ENCODE measurements around the gene ZDHHC14.

Gene ZDHHC14

GRCh38 chr6:157653521-157653920 lies 272.5 kb downstream of the ZDHHC14 start:
- Histone ChIP-seq H3K9ac (ENCODE audit: low read length) (no peak overlapping the region), H3K79me2 (ENCODE audit: insufficient read depth, low read length) (no peaks in the 10 kb centered on the region), H4K20me1 (ENCODE audit: low read depth, low read length) (no peaks in the 10 kb centered on the region), H3K27me3 (ENCODE audit: low read length) (no peaks in the 10 kb centered on the region), H3K9me2 (replicated peaks; ENCODE audit: insufficient read depth, low read length) (no peaks in the 10 kb centered on the region), H3K4me2 (ENCODE audit: low read depth, low read length, poor library complexity, severe bottlenecking) (no peak overlapping the region), H3K4me3 (ENCODE audit: insufficient read depth, low read length, poor library complexity, severe bottlenecking) (no peak overlapping the region), H3K9me3 (ENCODE audit: insufficient read depth, low read length) (no peaks in the 10 kb centered on the region), H3F3A (ENCODE audit: insufficient read depth) (no peaks in the 10 kb centered on the region), H3K36me3 (ENCODE audit: low read length) (no peaks in the 10 kb centered on the region), H2AFZ (ENCODE audit: low read depth, low read length, severe bottlenecking) (no peak overlapping the region), H3K27ac (ENCODE audit: low read depth, low read length) (no peak overlapping the region)
- no peak for TF ChIP-seq CTCF (IDR thresholded peaks at IDR 0.05; ENCODE audit: insufficient read depth, low read length, poor library complexity, severe bottlenecking)
- no peak for TF ChIP-seq EZH2phosphoT487 (conservative IDR thresholded peaks at IDR 0.05; ENCODE audit: low read length)

GRCh38 chr6:157655139-157655538 lies 274.1 kb downstream of the ZDHHC14 start:
- H3K4me2 ChIP-seq (ENCODE audit: low read depth, low read length, poor library complexity, severe bottlenecking): no peak overlapping the region
- H3K9ac ChIP-seq (ENCODE audit: low read length): no peak overlapping the region
- no peaks in the 10 kb centered on the region for H3K9me2 ChIP-seq (replicated peaks; ENCODE audit: insufficient read depth, low read length)

GRCh38 chr6:157656437-157656997 lies 275.5 kb downstream of the ZDHHC14 start:
- Histone ChIP-seq H3K27ac (ENCODE audit: low read depth, low read length) (no peak overlapping the region), H2AFZ (ENCODE audit: low read depth, low read length, severe bottlenecking) (no peak overlapping the region), H3K79me2 (ENCODE audit: insufficient read depth, low read length) (no peaks in the 10 kb centered on the region), H3F3A (ENCODE audit: insufficient read depth) (no peaks in the 10 kb centered on the region), H3K36me3 (ENCODE audit: low read length) (no peaks in the 10 kb centered on the region), H3K9ac (ENCODE audit: low read length) (no peak overlapping the region), H3K9me2 (replicated peaks; ENCODE audit: insufficient read depth, low read length) (no peaks in the 10 kb centered on the region), H3K9me3 (ENCODE audit: insufficient read depth, low read length) (no peaks in the 10 kb centered on the region), H4K20me1 (ENCODE audit: low read depth, low read length) (no peaks in the 10 kb centered on the region), H3K4me2 (ENCODE audit: low read depth, low read length, poor library complexity, severe bottlenecking) (no peak overlapping the region), H3K27me3 (ENCODE audit: low read length) (no peaks in the 10 kb centered on the region), H3K4me3 (ENCODE audit: insufficient read depth, low read length, poor library complexity, severe bottlenecking) (no peak overlapping the region)
- TF ChIP-seq CTCF (IDR thresholded peaks at IDR 0.05; ENCODE audit: insufficient read depth, low read length, poor library complexity, severe bottlenecking) (no peak), EZH2phosphoT487 (conservative IDR thresholded peaks at IDR 0.05; ENCODE audit: low read length) (no peak)

More at GRCh38 chr6:157655139-157655538, 274.1 kb downstream of the ZDHHC14 start:
- Histone ChIP-seq H3K79me2 (ENCODE audit: insufficient read depth, low read length) (no peaks in the 10 kb centered on the region), H3F3A (ENCODE audit: insufficient read depth) (no peaks in the 10 kb centered on the region), H2AFZ (ENCODE audit: low read depth, low read length, severe bottlenecking) (no peak overlapping the region), H3K27me3 (ENCODE audit: low read length) (no peaks in the 10 kb centered on the region), H3K36me3 (ENCODE audit: low read length) (no peaks in the 10 kb centered on the region), H3K9me3 (ENCODE audit: insufficient read depth, low read length) (no peaks in the 10 kb centered on the region), H4K20me1 (ENCODE audit: low read depth, low read length) (no peaks in the 10 kb centered on the region), H3K4me3 (ENCODE audit: insufficient read depth, low read length, poor library complexity, severe bottlenecking) (no peak overlapping the region), H3K27ac (ENCODE audit: low read depth, low read length) (no peak overlapping the region)
- TF ChIP-seq EZH2phosphoT487 (conservative IDR thresholded peaks at IDR 0.05; ENCODE audit: low read length): no peak
- no peak for TF ChIP-seq CTCF (IDR thresholded peaks at IDR 0.05; ENCODE audit: insufficient read depth, low read length, poor library complexity, severe bottlenecking)
